Tibial artery (tissue), 4 donors: ENCODE results near the gene CERS6.
"Not testable (repeated sequence)": the region's sequence is repeated elsewhere in the genome, so short reads cannot be mapped to it uniquely, and the experiment has no call there.

Source experiments
- DNase-seq, 2 donors: peaks; one replicate each; pipeline ENCODE4 v3.0.0-alpha.2; 2019
- H3K27ac ChIP-seq, 2 donors: fragments of 200-600 bp; sonication (generic) in 1 of 2; 1 replicate in 1 of 2; 2 replicates in 1 of 2; pipeline ENCODE4 v1.5.1; 2018 to 2019; ENCODE audit warnings: mild to moderate bottlenecking in 1 of 2
- H3K27me3 ChIP-seq, 2 donors: fragments of 200-600 bp; sonication (generic) in 1 of 2; one replicate each; pipeline versions ENCODE4 v1.5.1 to v1.6.0; 2016 to 2019
- H3K36me3 ChIP-seq, 3 donors: fragments of 200-600 bp; sonication (generic) in 2 of 3; one replicate each; pipeline ENCODE4 v1.5.1; 2016 to 2019; ENCODE audit warnings: mild to moderate bottlenecking in 2 of 3
- H3K4me1 ChIP-seq, 4 donors: fragments of 200-600 bp; sonication (generic) in 2 of 4; 1 replicate in 3 of 4; 2 replicates in 1 of 4; pipeline ENCODE4 v1.5.1; 2016 to 2019
- H3K4me3 ChIP-seq, 2 donors: fragments of 200-600 bp; sonication (generic) in 1 of 2; 1 replicate in 1 of 2; 2 replicates in 1 of 2; pipeline ENCODE4 v1.5.1; 2018 to 2019; ENCODE audit warnings: mild to moderate bottlenecking in 2 of 2
- H3K9me3 ChIP-seq, 3 donors: fragments of 200-600 bp; sonication (generic) in 1 of 3; one replicate each; pipeline ENCODE4 v1.5.1; 2016 to 2019
- CTCF ChIP-seq, 2 experiments: fragments of 200-600 bp in 1 of 2; fragments of 450-650 bp in 1 of 2; IDR thresholded peaks; one replicate each; pipeline ENCODE4 v1.5.1; 2017 to 2019; ENCODE audit warnings: antibody characterized with exemption in 2 of 2, mild to moderate bottlenecking in 1 of 2, moderate library complexity in 1 of 2
- intact Hi-C: fragments of 100-400 bp; cut with DNase I; formaldehyde crosslinking; loops from one replicate; pipeline ENCODE4 v1.15.0; 2023; ENCODE audit warnings: low total_unique reads

The CERS6 gene

GRCh38 chr2:168784993-168785392, 328.9 kb downstream of the CERS6 start:
- peaks cover 0 to 2% (median 0%) of the 10 kb centered on the region in 4 donors for H3K4me1 ChIP-seq
- no peak for TF ChIP-seq CTCF (IDR thresholded peaks at IDR 0.05)
- no peak overlapping the region for H3K4me3 ChIP-seq
- no peak for DNase-seq
- intact Hi-C loops: no loop called here
- no peaks in the 10 kb centered on the region for H3K27me3 ChIP-seq
- no peaks in the 10 kb centered on the region for H3K9me3 ChIP-seq
- H3K36me3 ChIP-seq: no peaks in the 10 kb centered on the region
- no peak overlapping the region for H3K27ac ChIP-seq

- DNase-seq: no peak
- TF ChIP-seq CTCF (IDR thresholded peaks at IDR 0.05): no peak
- Histone ChIP-seq H3K27ac (no peak overlapping the region), H3K27me3 (no peaks in the 10 kb centered on the region), H3K9me3 (no peaks in the 10 kb centered on the region), H3K36me3 (no peaks in the 10 kb centered on the region), H3K4me1 (peaks cover 0 to 4% (median 0%) of the 10 kb centered on the region in 4 donors), H3K4me3 (no peak overlapping the region)
- intact Hi-C loops: no loop called here
Measured at GRCh38 chr2:168787098-168787781, 331.2 kb downstream of the CERS6 start.

- Histone ChIP-seq H3K4me1 (peaks cover 0 to 4% (median 0%) of the 10 kb centered on the region in 4 donors), H3K36me3 (no peaks in the 10 kb centered on the region), H3K27ac (no peak overlapping the region), H3K4me3 (no peak overlapping the region), H3K9me3 (no peaks in the 10 kb centered on the region), H3K27me3 (no peaks in the 10 kb centered on the region)
- DNase-seq: no peak
- intact Hi-C loops: no loop called here
- TF ChIP-seq CTCF (IDR thresholded peaks at IDR 0.05): no peak
Measured at GRCh38 chr2:168787782-168788376, 331.8 kb downstream of the CERS6 start.

- no peak for DNase-seq
- no peak for TF ChIP-seq CTCF (IDR thresholded peaks at IDR 0.05)
- Histone ChIP-seq H3K36me3 (no peaks in the 10 kb centered on the region), H3K9me3 (no peaks in the 10 kb centered on the region), H3K27ac (peak overlapping the region in 1 of 2 donors; percentile 8), H3K4me1 (peaks cover 0 to 4% (median 0%) of the 10 kb centered on the region in 4 donors), H3K4me3 (no peak overlapping the region), H3K27me3 (no peaks in the 10 kb centered on the region)
- intact Hi-C loops: no loop called here
Measured at GRCh38 chr2:168789776-168790175, 333.7 kb downstream of the CERS6 start.

GRCh38 chr2:168790226-168790902, 334.3 kb downstream of the CERS6 start:
- Histone ChIP-seq H3K27me3 (no peaks in the 10 kb centered on the region), H3K4me1 (peaks cover 0 to 4% (median 0%) of the 10 kb centered on the region in 4 donors), H3K36me3 (no peaks in the 10 kb centered on the region), H3K4me3 (no peak overlapping the region), H3K9me3 (no peaks in the 10 kb centered on the region), H3K27ac (peak overlapping the region in 1 of 2 donors; percentile 8)
- DNase-seq: no peak
- no peak for TF ChIP-seq CTCF (IDR thresholded peaks at IDR 0.05)
- intact Hi-C loops: no loop called here

GRCh38 chr2:168791140-168791539, 335.1 kb downstream of the CERS6 start:
- intact Hi-C loops, DNase-seq, H3K9me3 ChIP-seq, H3K4me1 ChIP-seq, H3K4me3 ChIP-seq, H3K36me3 ChIP-seq, H3K27me3 ChIP-seq, H3K27ac ChIP-seq: not testable (repeated sequence)
